Neuron (in vitro differentiated cells): ENCODE data around the gene MREG.

Experiments used
- H2AFZ ChIP-seq: one replicate; pipeline ENCODE4 v1.6.1; 2013; ENCODE audit warnings: low read depth, mild to moderate bottlenecking, inconsistent platforms, low read length, moderate library complexity
- H3K27me3 ChIP-seq: one replicate; pipeline ENCODE4 v1.6.1; 2013; ENCODE audit warnings: low read length; ENCODE audit not compliant: insufficient read depth
- H3K36me3 ChIP-seq: one replicate; pipeline ENCODE4 v1.6.1; 2013; ENCODE audit warnings: low read length; ENCODE audit not compliant: insufficient read depth
- H3K4me1 ChIP-seq: one replicate; pipeline ENCODE4 v1.6.1; 2013; ENCODE audit warnings: low read length; ENCODE audit not compliant: insufficient read depth
- H3K4me3 ChIP-seq: 2 replicates; pipeline ENCODE4 v1.5.1; 2013; ENCODE audit warnings: mild to moderate bottlenecking, low read length, moderate library complexity
- H3K9me3 ChIP-seq: one replicate; pipeline ENCODE4 v1.6.1; 2013; ENCODE audit warnings: low read length

The MREG gene

DNA sequence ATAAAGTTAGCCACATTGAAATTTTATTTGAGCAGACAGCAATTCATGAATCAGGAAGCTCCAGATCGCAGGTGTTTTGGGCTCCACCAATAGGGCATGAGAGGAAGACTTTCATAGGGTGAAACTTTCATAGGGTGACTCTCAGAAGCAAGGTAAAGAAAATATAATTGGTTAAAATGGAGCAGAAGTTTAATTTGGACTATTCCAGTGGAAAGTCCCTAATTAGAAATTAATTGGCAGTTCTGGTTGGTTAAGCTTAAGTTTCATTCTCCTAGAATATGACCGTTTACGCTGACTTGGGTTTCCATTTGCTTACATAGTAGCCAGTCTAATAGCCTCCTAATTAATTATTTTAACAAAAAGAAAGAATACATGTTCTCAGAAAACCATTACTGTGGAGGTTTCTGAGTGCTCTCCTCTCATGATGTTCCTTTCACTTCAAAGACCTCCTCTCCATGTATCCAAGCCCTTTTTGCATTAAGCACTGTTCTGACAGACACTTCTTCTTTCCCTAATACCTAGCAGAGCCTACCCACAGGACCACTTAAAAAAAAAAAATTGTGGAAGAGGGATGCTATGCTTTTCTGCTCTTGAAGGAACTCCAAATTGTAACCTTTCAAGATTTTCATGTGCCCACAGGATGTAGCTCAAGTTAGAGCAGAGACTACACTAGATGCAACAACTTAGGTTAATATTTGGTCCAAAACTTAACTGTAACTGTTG, 99.1 kb downstream of the MREG start:
- no peaks in the 10 kb centered on the region for H3K4me1 ChIP-seq
- peaks cover 3% of the 10 kb centered on the region for H3K9me3 ChIP-seq
- H3K4me3 ChIP-seq, result no peak overlapping the region
- H2AFZ ChIP-seq, result no peak overlapping the region
- no peaks in the 10 kb centered on the region for H3K27me3 ChIP-seq
- H3K36me3 ChIP-seq, result no peaks in the 10 kb centered on the region

DNA sequence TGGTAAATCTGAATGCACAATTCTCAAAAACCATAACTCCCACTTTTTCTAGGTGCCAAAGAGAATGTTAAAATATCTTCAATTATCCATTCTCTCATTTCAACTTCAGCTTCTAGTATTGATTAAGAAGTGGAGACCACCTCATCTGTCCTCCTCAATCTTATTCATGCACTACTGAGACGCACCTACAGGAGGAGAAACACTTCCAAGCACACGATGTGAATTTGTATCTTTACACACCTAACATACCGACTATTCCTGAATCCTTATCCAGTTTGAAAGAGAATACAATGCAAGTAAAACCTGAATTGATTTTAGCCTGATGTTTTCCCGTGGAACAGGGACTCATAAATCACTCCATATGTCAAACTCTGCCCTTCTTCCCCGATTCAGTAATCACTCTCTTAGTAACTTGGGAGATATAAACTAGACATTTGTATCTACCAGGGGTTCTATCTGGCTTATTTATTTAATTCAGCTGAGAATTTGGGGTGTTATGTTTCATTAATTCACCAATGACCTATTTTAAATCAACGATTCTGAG, 101.0 kb downstream of the MREG start:
- Histone ChIP-seq H3K4me1 (no peaks in the 10 kb centered on the region), H3K36me3 (no peaks in the 10 kb centered on the region), H3K27me3 (no peaks in the 10 kb centered on the region), H3K9me3 (peaks cover 3% of the 10 kb centered on the region), H2AFZ (no peak overlapping the region), H3K4me3 (no peak overlapping the region)

DNA sequence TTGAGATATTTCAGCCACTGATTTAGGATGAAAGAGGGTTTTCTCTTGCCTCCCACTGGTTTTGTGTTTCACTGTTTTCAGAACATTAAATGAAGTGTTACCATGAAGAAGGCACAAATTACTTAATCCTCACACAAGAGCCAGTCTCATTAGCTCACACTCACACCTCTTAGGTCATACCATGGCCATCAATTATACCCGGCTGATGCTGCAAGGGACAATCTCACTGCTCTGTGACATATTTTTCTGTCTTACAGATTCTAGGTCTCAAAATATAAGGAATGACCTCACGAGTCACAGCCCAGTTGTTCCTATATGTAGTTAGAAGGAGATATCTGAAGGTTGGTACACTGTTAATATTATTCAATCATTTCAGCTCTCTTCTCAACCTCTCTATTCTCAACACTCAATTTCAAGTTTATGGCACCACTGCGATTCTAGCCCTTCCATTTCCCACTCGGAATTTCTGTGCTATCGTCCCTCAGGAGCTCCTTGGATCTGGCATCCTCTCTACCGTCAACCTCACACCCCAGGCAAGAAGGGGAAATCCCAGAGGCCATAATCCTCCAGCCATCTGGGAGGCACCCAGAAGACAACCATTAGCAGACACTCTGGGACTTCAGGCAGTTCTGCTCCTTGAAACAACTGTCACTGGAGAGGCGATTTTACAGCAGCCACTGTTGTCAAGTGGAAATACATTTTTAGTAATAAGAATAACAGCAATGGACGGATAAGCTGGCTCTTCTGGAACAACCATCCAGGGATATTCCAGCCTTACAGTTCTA, 101.9 kb downstream of the MREG start:
- no peaks in the 10 kb centered on the region for H3K27me3 ChIP-seq
- H3K4me3 ChIP-seq, result no peak overlapping the region
- no peaks in the 10 kb centered on the region for H3K36me3 ChIP-seq
- no peak overlapping the region for H2AFZ ChIP-seq
- H3K9me3 ChIP-seq, result peaks cover 3% of the 10 kb centered on the region
- no peaks in the 10 kb centered on the region for H3K4me1 ChIP-seq

DNA sequence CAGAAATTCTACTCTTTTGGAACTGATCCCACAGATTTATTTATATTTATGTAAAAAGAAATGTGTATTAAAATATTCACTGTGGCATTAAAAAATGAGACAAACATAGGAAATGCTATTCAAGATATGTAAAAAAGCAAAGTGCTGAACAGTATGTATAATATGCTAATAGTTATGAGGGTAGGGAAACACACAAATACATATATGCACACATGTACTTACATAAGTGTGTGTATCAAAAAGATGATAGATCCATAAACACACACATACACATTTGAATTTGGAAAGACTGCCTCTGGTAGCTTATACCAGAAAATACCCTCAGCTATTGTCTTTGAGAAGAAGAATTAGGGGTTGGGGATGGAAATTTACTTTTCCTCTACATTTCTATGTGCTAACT, 103.2 kb downstream of the MREG start:
- Histone ChIP-seq H3K36me3 (no peaks in the 10 kb centered on the region), H2AFZ (no peak overlapping the region), H3K27me3 (no peaks in the 10 kb centered on the region), H3K4me1 (no peaks in the 10 kb centered on the region), H3K4me3 (no peak overlapping the region), H3K9me3 (peaks cover 3% of the 10 kb centered on the region)

DNA sequence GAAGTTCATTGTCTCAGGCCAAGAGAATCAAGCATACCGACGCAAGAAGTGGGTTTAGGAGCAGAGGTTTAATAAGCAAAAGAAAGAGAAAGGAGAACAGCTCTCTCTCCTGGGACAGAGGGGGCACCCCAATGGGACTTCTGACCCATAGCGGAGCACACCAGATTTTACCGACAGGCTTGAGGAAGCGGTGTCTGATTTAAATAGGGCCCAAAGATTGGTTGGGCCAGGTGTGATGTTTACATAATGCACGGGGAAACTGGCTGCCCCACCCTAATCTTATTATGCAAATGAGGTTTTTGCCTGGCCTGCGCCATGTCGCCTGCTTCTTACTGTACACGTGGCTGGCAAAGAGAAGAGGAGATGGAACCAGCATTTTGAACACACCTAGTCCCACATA, 106.2 kb downstream of the MREG start:
- Histone ChIP-seq H3K4me1 (no peaks in the 10 kb centered on the region), H3K9me3 (peaks cover 3% of the 10 kb centered on the region), H3K27me3 (no peaks in the 10 kb centered on the region), H3K4me3 (no peak overlapping the region), H3K36me3 (no peaks in the 10 kb centered on the region), H2AFZ (no peak overlapping the region)

DNA sequence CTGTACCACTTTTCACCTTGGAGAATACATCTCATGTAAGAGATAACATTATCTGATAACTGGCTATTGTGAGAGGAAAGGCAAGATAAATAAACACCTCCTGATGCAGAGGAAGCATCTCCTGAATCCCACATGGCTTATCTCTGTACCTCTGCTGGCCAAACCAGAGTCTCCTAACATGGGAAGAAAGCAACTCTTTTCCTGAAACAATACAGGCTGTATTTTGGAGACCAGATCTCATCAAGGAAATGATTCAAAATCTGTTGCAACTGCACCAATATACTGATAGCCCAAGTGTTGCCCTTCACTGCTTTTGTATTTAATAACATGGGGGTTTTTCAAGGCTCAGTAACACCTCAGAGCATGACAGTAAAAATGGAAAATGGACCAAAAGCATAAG, 106.9 kb downstream of the MREG start:
- H3K4me3 ChIP-seq, result no peak overlapping the region
- H3K9me3 ChIP-seq, result peaks cover 3% of the 10 kb centered on the region
- H2AFZ ChIP-seq, result no peak overlapping the region
- no peaks in the 10 kb centered on the region for H3K4me1 ChIP-seq
- no peaks in the 10 kb centered on the region for H3K36me3 ChIP-seq
- no peaks in the 10 kb centered on the region for H3K27me3 ChIP-seq

DNA sequence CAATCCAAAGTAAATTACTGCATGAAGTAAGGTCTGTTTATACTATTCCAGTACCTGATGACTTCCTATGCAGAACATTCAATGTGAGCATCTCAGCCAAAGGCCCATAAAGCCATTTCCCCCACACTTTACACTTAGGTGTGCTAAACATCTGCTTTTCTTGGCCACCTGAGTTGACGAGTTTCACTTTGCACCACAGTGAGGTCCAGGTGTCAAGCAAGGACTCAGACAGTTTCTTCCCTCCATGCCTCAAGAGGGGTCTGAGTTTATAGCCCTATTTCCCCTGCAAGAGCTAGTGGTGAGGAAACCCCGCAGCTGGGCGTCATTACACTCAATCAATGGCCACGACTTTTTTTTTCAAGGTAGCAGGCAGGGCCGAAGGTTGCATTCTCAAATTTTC, 107.7 kb downstream of the MREG start:
- no peak overlapping the region for H2AFZ ChIP-seq
- no peak overlapping the region for H3K4me3 ChIP-seq
- H3K9me3 ChIP-seq, result no peaks in the 10 kb centered on the region
- H3K36me3 ChIP-seq, result no peaks in the 10 kb centered on the region
- no peaks in the 10 kb centered on the region for H3K4me1 ChIP-seq
- no peaks in the 10 kb centered on the region for H3K27me3 ChIP-seq

DNA sequence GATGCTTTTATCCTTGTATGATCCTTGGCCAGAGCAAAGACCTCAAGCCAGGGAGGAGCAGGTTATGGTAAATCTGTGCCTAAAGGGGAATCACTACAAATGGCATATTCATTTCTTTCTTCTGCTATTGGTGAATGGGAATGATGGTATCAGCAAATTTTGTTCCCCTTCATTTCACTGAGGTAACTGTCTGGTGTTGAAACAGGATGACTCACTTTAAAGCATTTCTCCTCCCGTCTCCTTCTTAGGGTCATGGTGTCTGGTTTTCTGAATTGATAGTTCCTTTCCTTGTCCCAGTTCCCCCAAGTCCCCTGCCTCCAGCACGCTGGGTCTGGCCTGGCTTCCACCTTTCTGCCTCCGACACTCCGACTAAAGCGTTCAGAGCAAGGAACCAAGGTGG, 109.2 kb downstream of the MREG start:
- no peaks in the 10 kb centered on the region for H3K36me3 ChIP-seq
- no peak overlapping the region for H2AFZ ChIP-seq
- H3K4me1 ChIP-seq, result no peaks in the 10 kb centered on the region
- H3K4me3 ChIP-seq, result no peak overlapping the region
- no peaks in the 10 kb centered on the region for H3K27me3 ChIP-seq
- no peaks in the 10 kb centered on the region for H3K9me3 ChIP-seq

DNA sequence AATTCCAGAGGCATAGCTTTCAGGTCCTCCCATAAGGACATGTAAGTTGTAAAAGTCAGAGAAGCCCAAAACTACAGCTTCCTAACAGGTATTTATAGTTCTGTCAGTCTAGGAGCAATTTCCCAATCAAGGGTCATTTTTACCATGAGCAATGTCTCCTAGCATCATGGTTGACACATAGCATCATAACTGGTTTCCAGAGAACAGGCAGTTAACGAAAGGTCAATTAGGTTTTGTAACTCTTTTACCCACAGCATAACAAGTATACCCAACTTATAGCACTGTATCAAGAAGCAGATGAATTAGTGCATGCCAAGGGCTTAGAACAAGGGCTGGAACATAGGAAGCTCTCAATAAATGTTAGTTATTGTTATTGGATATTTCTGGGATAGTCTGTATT, 110.1 kb downstream of the MREG start:
- Histone ChIP-seq H3K36me3 (no peaks in the 10 kb centered on the region), H3K27me3 (no peaks in the 10 kb centered on the region), H2AFZ (no peak overlapping the region), H3K4me1 (no peaks in the 10 kb centered on the region), H3K9me3 (no peaks in the 10 kb centered on the region), H3K4me3 (no peak overlapping the region)

DNA sequence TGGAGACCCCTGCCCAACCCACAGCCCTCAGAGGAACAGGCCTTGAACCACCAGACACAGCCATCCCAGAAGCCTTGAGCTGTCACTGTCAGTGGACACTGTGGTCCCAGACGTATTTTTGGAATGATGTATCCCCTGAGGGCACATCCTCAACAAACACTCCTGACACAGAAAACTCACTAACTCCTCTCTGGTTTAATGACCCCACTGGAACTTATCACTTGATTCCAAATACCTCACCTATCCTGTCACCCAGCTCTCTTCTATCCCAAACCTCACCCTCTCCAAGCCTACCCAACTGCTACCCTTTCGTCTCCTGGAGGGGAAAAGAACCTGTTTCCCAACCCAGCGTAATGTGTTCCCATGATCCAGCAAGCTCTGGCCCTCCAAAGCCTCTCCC, 111.6 kb downstream of the MREG start:
- H3K27me3 ChIP-seq, result no peaks in the 10 kb centered on the region
- H3K9me3 ChIP-seq, result no peaks in the 10 kb centered on the region
- H2AFZ ChIP-seq, result no peak overlapping the region
- no peaks in the 10 kb centered on the region for H3K36me3 ChIP-seq
- no peak overlapping the region for H3K4me3 ChIP-seq
- H3K4me1 ChIP-seq, result no peaks in the 10 kb centered on the region

DNA sequence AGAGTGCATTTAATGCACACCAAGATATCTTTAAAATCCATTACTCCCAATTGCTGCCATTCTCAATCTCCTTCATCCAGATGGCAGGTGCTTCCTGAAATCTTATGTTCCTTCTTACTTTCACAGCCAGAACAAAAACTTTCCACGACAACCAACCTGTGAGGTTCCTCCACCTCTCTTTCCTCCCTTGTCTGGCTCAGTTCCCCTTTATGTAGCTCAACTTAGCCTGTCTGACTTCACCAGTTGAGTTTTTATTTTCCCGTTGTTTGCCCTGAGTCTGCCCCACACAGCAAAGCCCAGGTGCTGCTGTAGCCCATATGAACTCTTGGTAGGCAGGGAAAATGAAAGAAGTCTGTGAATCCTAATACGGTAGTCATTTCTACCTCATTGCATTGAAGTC, 112.5 kb downstream of the MREG start:
- H3K36me3 ChIP-seq, result no peaks in the 10 kb centered on the region
- no peaks in the 10 kb centered on the region for H3K9me3 ChIP-seq
- no peak overlapping the region for H2AFZ ChIP-seq
- no peak overlapping the region for H3K4me3 ChIP-seq
- H3K27me3 ChIP-seq, result no peaks in the 10 kb centered on the region
- no peaks in the 10 kb centered on the region for H3K4me1 ChIP-seq

DNA sequence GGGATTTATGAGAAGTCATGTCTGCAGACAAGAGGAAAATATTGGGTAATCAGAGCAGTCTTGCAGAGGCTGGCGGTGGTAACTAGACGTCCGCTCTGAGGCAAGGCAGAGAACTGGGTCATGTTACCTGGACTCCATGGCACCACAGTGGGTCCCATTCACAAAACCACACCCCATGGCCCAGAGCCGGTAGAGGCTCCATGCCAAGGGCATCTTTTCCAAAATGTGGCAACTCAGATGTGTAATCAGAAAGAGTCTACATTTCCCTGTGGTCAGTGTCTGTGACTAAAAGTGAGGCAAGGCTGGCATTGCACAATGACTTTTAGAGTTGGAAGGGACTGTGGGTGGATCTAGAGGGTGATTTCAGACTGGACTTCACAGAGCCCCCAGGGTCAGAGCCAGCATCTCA, 113.1 kb downstream of the MREG start:
- no peak overlapping the region for H3K4me3 ChIP-seq
- no peaks in the 10 kb centered on the region for H3K27me3 ChIP-seq
- H3K4me1 ChIP-seq, result no peaks in the 10 kb centered on the region
- H2AFZ ChIP-seq, result no peak overlapping the region
- H3K9me3 ChIP-seq, result no peaks in the 10 kb centered on the region
- H3K36me3 ChIP-seq, result no peaks in the 10 kb centered on the region

DNA sequence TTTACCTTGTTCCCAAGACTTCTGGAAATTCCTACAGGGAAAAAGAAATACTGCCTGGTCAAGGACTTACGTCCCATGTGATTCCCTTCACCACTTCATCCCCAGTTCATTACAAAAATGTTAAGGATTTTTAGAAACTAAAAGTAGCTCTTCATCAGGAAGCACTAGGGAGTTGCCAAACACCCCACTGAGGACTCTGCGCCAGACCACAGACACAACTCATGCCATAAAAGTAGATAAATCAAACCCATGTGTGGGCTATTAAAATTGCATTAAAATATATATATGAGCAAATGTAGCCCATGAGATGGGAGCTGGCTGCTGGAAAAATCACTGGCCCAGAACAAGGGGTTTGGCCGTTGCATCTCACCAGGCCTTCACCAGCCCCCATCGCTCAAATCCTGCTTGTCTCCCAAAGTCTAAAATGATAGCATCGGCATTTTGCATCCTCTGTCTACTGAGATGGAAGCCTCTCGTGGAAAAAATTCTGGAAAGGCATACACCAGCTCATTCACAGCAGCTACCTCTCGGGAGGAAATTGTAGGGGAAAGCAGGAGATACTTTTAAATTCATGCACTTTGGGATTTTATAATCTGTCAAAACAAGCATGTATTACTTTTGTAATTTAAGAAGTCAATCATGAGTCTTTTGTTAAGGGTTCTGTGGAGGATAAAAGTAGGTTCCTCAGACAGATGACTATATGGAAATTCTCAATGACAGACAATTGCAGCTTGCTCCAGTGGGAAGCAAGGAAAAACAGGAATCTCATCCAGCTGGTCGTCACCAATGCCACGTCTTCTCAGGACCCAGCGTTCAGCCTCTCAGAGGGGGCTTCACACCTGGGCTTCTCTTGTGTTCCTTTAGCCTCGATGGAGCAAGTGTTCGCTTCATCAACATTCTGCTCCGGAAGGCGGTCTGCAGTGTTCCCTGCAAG, 113.9 kb downstream of the MREG start:
- H3K4me1 ChIP-seq, result no peaks in the 10 kb centered on the region
- H2AFZ ChIP-seq, result no peak overlapping the region
- H3K4me3 ChIP-seq, result no peak overlapping the region
- no peaks in the 10 kb centered on the region for H3K9me3 ChIP-seq
- H3K27me3 ChIP-seq, result no peaks in the 10 kb centered on the region
- H3K36me3 ChIP-seq, result no peaks in the 10 kb centered on the region
